HG02763 (cell line): Measurements from ENCODE around the gene PTPRK.

Experiments used
- ATAC-seq: cut with Tn5 transposase; IDR thresholded peaks from one replicate; pipeline ENCODE4 v1.9.1; 2021; ENCODE audit warnings: mild to moderate bottlenecking, moderate library complexity; ENCODE audit not compliant: unreplicated experiment

PTPRK gene

DNA sequence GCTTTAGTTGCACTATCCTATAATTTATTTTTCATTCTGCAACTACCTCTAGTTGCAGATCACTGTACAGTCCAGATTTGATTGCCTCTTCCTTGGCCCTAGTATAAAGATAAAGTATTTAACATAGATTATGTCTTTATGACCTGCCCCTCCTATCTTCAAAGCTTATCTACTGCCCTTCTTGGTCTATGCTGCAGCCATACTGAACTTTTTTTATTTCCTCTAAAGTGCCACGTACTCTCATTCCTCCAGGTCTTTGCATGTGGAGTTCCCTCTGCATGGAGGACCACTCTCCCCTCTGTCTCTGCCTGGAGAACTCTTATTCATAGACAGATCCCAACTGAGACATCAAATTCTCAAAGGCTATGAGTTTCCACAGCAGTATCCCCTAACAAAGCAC, 168.0 kb downstream of the PTPRK start:
- ATAC-seq, result no peak

DNA sequence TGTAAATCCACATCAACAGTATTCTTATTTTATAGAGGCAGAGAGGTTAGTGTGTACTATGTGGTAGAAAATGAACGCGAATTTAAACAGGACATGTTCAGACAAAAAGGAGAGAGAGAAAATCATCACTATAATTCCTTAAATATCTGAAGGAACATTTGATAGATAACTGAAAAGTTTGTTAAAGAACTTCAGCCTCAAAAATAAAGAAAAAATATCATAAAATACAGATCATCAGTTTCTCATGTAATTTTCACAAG, 169.2 kb downstream of the PTPRK start:
- no peak for ATAC-seq

DNA sequence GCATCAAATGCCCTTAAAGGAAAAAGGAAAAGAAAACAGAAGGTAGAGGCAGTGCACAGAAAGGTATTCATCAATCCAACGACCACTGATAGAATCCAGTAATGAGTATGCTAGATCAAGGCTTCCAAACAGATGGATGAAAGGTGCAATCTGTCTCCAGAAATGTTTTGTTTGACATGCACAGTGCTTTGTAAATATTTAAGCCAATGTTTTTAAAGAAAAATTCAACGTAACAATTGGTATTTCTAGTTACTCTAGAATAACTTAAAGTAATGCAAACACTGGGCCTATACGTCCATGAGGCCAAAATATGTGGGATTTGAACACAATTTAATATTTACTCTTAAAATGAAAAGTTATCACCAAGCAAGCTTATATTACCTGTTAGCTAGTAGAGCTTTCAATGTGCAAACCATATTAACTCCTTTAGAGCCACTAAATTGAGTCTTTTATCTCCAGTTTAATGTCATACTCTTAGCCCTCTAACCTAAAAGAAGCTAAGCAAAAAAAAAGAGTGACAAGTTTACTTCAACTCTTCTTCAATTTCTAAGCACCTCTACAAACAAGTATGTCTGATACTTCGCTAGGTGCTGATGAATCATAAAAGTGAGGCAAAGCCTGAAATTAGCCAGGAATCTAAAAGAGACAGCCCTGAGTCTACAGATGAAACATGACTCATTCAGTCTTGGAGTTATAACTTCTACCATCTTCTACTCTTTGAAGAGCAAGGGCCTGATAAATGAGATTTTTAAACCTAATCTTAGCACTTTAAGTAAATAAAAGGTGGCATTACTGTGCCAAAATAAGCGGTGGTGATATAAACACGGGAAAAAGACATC, 169.8 kb downstream of the PTPRK start:
- ATAC-seq, result no peak

DNA sequence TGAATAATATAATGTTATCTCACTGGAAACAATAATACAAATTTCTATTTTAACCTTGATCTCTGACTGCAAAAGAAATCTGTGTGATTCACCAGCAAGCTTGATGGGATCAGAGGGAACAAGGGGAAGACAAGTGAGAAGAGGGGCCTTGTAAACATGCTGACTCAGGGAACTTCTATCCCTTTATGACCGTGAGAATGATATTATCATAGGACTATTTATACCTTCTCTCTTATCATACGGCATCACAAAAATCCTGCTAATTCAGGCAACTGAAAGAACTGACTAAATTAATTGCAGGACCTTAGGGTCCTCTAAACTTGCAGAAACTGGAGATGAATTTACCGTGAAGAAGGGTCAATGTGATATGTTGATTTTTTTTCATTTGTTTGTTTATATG, 173.3 kb downstream of the PTPRK start:
- no peak for ATAC-seq

DNA sequence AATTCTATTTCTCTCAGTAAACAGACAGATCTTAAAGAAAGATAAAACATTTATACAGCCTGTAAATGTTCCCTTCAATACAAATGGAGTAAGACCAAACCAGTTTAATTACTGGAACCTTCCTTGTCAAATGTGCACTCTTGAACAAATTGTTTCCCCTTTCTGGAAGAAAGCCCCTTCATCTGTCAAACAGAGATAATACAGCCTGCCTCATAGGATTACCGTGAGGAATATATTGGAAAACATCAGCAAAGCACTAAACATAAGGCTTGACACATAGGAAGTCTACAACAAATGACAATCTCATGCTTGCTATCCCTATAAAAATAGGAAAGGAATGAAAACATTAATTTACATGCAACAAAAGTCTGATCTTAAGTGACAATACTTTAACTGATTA, 173.8 kb downstream of the PTPRK start:
- no peak for ATAC-seq

DNA sequence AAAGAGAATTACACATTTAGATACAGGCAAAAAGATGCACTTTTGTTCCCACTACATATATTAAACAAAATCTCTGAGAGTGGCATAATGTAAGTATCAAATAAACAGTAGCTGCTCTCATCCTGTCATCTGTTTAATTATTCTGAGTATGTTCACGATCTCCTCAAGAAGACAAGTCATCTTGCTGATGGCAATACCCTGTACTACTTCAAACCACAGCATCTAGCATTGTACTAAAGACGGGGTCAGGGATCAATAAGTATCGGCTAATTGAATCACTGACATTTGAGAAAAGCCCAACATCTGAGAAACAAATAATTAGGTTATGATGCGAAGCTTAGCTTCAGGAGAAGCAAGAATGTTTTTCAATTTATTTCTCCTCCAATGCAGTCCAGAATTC, 175.1 kb downstream of the PTPRK start:
- ATAC-seq, result no peak

DNA sequence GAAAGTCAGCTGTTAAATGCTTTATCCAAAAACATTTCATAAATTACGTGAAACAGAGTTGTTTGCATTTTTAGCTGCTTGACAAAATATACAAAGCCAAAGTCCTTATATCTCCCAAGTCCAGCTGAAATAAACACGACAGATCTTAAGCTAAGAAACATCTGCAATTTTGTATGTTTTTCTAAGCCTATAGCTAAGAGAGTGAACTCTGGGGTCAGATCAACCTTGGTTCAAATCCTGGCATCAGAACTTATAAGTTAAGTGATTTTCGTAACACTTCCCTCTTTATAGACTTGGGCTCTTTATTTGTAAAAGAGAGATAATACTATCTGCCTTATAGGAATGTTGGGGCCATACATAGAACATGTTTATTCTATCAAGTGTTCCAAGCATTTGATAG, 176.7 kb downstream of the PTPRK start:
- ATAC-seq, result no peak

DNA sequence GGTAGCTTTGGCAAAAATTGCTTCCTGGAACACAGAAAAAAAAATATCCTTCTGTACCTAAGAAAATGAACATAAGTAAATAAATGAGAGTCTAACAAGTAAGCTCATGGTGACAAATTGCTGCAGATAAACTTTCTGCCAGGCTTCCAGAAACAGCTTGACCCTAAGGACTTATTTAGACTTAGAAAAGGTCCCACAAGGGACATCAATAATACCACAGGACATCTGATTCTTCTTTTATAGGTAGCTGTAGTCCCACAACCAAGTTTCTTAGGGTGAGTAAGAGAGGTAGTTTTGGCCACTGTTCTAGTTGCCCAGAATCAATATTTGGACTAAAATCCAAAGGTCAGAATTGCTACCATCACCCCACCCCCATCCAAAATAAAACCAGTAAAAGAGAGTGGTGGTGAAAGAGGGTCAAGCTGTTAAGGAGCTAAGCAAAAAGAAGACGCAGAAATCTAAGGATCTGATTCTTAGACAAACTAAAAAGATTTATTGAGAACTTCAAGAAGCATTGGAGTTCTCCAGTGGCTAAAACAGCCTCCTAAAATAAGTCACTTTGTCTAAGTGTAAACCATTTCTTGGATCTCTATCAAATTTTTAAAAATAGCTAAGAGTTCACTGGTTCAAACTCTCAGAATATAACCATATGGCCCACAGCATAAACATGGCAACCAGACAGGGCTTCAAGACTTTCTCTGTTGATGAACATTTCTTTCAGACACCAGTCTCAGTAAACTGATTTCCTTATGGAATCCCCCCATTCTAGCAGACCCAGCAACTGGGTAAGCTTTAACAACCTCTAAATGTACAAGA, 180.6 kb downstream of the PTPRK start:
- ATAC-seq, result no peak

DNA sequence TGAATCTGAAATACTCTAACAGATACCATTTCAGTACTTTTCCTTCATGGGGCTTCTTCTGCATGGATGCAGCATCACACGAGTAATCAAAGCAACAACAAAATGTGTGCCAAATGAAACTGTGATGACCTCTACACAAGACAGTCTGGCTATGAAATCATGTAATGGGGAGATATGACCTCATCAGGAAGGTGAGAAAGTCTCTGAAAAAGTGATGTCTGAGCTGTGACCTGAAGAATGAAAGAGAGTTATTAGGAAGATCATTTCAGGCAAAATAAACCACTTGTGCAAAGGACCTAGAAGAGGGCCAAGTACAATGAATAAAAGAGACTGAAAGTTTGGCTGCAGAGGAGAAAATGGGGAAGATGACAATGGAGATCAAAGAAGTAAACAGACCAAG, 182.8 kb downstream of the PTPRK start:
- no peak for ATAC-seq

DNA sequence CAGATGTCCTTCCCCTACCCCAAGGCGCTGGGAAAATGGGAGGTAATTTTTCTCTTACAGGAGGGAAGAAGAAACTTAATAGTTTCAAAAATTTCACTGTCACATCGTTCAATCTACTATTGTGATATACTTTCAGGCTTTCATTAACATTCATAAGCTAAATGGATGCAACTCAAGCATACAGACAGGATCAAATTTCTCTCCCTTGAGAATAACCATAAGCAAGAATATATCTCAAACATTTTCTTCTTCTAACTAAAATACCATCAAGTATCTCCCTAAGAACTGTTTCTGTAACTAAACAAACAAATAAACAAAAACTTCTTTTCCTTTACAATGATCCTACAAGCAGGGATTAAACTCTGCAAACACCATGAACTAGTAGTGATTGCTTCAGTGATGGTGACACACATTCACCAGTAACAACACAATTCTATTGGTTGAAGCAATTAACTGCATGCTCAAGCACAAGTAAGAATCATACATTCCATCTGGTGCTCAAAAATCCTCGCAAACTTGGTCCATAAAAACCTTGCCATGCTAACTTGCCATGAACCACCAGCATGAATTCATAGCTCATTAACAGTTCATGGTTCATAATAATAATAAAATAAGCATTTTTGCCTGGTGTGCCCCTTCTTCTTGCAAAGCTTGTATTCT, 183.8 kb downstream of the PTPRK start:
- ATAC-seq, result no peak

DNA sequence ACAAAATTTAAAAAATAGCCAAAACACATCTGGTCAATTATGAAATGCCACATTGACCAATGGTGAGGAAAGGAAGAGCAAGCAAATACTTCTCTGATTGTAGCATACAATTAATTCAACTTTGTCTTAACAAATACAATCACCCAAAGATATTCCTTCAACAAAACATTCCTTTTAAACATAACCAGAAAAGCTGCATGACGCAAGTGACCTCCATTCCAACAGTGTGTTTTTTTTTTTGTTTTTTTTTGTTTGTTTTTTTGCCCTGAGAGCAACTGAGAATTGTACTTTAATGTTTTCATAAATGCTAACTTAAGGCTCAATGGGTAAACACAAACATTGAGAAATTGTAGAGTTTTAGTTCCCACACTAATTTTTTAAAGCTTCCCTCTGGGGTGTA, 184.4 kb downstream of the PTPRK start:
- no peak for ATAC-seq

DNA sequence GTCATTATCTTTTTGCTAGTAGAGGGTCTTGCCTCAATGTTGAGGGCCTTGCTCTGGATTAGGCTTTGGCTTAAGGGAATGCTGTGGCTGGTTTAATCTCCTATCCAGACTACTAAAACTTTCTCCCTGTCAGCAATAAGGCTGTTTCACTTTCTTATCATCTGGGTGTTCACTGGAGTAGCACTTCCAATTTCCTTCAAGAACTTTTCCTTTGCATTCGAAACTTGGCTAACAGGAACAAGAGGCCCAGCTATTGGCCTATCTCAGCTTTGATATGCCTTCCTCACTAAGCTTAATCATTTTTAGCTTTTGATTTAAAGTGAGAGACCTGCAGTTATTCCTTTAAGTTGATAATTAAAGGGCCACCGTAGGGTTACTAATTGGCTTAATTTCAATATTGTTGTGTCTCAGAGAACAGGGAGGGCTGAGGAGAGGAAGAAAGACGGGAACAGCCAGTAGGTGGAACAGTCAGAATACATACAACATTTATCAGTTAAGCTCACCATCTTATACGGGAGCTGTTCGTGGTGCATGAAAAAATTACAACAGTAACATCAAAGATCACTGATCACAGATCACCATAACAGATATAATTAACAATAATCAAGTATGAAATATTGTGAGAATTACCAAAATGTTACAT, 186.7 kb downstream of the PTPRK start:
- ATAC-seq, result no peak

DNA sequence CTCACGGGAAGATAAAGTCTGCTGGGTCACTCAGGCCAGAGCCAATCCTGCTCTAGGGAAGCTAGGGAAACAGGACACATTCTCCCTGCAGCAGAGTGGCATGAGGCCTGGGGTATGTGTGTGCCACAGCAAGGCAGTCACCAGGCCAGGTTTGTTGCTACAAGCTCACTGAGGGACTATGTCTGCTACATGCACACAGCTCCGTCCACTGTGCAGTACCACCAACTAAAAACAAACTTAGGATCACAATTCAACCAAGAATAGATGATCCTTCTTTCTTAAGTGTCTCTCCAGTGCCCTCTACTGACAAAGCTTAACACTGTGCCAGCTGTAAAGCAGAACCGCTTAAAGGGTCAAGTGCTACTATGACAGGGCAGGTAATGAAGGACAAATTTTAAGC, 192.5 kb downstream of the PTPRK start:
- ATAC-seq, result no peak

DNA sequence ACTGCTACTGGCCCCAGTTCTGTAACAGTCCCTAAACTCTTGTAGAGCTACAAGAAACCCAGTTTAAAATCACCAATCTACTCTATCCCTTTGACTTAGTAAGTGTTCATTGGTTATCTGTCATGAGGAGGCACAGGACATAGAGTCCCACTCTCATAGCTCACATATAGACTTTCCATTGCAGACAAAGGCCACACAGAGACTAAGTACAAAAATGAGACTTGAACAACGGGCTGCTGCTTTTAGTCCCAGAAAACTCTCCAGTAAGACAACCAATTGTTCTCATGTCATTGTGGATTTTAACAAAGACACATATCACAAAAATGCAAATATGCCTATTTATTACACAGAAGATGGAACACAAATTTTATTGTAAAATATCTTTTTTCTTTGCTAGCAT, 197.4 kb downstream of the PTPRK start:
- ATAC-seq, result no peak

DNA sequence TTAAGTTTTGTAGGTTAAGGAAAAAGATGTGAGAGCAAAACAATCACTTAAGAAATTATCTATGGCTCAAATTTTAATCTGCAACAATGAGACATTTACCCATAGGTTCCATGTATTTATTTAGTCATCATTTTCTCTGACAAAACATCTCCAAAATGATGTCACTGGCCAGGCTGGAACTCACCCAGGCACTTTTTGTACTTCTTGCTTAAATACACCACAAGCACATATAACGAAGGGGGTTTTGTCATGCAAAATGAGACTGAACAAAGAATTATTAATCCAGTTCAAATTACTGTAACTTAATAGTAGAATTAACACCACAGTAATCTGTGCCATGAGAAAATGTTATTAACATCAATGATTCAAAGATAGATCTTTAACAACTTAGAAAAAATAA, 200.5 kb downstream of the PTPRK start:
- ATAC-seq, result no peak

DNA sequence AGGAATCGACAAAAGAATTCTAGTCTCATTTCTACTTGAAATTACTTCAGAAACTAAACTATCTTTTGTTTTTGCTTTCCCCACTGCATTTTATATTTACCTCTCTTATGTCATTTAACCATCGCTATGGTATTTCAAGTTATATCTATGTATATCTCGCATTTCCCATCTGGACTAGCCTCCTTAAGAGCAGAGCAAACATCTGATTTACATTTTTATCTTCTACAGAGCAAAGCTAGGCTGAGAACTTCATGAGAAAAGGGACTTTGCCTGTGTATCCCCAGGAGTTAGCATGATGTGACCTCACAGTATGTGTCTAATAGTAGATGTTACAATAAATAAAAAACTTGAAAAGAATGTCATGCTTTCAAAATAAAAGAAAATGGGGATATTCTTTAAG, 201.2 kb downstream of the PTPRK start:
- no peak for ATAC-seq

DNA sequence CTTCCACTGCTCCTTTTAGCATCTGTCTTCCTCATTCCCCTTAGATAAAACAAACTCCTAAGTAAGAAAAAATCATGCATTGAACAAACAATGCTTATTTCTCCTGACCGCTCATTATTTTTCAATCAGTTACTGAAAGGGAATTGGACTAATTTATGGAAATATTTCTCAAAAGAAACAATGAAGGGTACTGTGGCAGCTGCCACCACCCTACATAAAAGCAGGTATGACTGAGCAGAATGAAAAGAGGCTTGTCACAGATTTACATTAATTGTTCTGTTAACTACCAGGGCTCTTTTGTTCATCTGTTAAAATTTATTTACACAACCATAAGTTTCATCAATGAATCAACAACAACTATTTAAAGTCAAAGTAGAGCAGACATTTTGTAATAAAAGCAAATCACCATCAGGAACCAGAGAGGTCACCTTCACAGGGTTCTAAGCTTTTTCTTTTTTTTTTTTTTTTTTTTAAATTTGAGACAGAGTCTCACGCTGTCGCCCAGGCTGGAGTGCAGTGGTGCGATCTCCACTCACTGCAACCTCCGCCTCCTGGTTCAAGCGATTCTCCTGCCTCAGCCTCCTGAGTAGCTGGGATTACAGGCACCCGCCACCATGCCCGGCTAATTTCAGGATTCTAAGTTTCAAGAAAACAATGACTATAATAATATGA, 204.0 kb downstream of the PTPRK start:
- no peak for ATAC-seq

DNA sequence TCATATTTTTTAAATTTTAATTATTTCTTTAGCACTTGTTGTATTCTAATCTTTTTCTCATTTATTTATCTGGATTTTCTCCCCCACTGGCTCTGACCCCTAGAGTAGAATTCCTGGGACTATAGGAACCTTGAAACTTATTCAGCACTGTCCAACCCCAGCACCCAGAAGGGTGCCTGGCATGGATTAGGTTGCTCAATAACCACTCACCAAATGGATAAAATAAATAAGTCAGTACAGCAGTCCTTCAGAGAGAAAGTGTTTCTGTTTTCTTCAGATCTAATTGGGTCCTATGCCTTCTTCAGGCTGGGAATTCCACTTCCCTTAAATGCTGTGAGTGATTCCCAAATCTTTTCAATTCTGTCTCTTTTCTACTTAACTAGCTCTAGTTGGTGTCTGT, 206.2 kb downstream of the PTPRK start:
- no peak for ATAC-seq

DNA sequence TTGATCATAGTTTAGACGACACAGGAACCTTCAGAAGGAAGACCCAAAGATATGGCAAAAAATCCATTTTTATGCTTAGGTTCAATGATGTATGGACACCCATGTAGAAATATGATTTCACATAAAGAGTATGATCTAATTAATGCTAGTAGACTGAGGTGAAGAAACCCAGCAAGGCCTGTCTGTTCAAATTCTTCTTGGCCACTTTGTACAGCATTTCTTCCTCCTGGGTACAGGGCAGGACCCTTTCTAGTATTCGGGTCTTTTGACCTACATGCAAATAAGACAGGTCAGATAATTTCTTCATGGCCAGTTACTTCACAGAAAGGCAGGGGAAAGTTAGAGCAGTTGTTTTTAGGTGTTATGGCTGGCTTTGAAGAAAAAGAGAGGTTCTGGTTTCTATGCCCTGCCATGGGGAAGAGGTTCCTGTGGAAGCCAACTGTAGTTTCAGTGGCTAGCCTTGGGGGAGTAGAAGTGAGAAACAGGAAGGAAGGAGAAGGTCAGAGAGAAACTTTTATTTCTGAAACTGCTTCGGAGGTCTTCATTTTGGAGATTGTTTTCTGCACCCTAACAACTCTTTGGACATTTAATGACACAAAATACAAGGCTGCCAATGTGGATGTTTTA, 208.3 kb downstream of the PTPRK start:
- no peak for ATAC-seq

DNA sequence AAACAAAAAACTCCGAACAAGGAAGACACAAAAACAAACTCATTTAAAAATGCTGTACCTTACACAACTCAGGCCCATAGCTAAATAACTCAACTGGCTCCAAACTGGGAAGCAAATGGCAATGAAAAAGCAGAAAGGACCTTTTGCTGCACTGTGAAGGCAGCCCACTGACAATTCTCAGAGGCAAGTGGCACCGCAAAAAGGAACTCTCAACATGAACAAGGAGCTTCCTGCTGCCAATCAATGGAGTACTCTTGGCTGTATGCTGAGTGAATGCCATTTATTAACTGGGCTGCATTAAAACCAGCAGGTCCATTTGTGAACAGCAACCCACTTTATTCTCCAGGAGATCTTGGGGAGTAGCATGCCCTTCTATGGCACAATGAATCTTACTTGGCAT, 209.9 kb downstream of the PTPRK start:
- no peak for ATAC-seq

DNA sequence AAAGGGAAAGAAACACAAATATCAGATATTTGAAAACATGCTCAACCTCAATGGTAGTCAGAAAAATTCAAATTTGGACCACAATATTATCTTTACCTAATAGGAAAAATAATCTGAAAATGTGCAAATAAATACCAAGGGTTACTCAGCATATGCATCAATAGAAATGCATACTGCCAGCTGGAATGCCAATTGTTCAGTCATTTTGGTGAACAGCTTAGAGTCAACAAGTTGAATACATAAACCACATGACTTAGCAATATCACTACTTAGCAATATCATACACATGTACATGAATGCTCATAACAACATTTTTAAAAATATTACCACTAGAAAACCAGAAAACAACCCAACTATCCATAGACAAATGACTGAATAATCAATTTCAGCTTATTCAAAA, 212.7 kb downstream of the PTPRK start:
- ATAC-seq, result no peak
